Breast epithelium (tissue), 3 donors: ENCODE results near the gene COL4A2.

ENCODE experiments used
- CTCF ChIP-seq, 3 donors: fragments of 450-650 bp; IDR thresholded peaks; one replicate each; pipeline ENCODE4 v1.5.1; 2016 to 2017; ENCODE audit warnings: antibody characterized with exemption in 3 of 3, mild to moderate bottlenecking in 3 of 3, moderate library complexity in 3 of 3
- POLR2A ChIP-seq: fragments of 450-650 bp; IDR thresholded peaks from one replicate; pipeline ENCODE4 v1.6.1; 2016; ENCODE audit warnings: antibody characterized with exemption, mild to moderate bottlenecking, moderate library complexity
- POLR2AphosphoS5 ChIP-seq, 3 donors: sonication (generic); formaldehyde crosslinking; IDR thresholded peaks; one replicate each; pipeline ENCODE4 v1.6.1; 2017; ENCODE audit warnings: antibody characterized with exemption in 3 of 3

- TF ChIP-seq POLR2A (no peak), CTCF (IDR thresholded peaks at IDR 0.05) (no peak), POLR2AphosphoS5 (IDR thresholded peaks at IDR 0.05) (peak in 1 of 3 donors; percentile 17)
These were observed 43.2 kb upstream of the COL4A2 start for GRCh38 chr13:110263888-110264287.
